ENCODE results near the gene ARL8B.
"Not testable (repeated sequence)": the region's sequence is repeated elsewhere in the genome, so short reads cannot be mapped to it uniquely, and the experiment has no call there.

ARL8B gene

DNA sequence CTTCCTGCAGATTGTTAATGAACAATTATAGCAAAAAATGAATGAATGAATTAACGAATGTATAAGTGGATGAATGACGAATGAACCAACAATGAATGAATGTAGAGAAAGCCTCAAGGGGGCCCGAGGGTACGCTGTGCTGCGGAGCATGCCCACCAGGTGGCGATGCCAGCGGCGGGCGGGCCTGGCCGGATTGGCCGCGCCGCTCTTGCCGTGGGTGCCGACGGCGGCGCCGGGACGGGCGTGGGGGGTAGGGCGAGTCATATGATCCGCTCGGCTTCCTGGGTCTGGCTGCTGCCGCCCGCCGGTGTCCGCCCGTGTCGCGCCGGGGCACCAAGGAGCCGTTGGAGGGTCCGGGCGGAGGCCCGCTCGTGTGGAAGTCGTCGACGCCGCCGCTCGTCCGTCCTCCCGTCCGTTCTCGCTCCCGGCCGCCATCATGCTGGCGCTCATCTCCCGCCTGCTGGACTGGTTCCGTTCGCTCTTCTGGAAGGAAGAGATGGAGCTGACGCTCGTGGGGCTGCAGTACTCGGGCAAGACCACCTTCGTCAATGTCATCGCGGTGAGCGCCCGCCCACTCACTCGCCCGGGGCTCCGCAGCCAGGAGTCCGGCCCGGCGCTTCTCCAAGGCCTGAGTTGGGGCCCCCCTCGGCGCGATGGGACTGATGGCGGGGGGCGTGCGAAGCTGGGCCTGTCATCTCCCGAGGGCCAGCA lies at the start of gene ARL8B:
ARL8B (plus strand) TSS at position 263 of the 711 bp plus-strand sequence; CDS start at position 437, 174 bp downstream.
- DNase-seq: peak; percentile 91

DNA sequence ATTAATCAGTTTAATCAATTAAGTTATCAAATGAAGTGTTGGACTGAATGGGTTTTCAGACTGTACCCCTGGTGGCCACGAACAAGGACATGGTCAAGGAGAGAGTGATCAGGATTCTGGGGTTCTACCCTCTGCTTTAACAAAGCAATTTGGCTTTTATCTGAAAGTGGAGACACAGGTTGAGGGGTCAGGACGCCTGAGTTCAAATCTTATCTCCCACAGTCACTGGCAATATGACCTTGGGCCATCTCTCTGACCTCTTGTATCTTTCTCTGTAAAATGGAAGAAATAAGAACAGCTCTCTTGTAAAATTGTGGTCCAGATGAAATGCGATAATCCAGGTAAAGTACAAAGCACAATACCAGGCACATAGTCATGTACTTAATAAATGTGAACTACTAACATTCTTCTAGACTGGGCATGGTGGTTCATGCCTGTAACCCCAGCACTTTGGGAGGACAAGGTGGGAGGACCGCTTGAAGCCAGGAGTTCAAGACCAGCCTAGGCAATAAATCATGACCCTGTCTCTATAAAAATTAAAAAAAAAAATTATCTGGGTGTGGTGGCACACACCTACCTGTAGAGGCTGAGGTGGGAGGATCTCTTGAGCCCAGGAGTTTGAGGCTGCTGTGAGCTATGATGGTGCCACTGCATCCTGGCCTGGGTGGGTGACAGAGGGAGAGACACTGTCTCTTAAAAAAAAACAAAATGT lies 48.6 kb upstream of the ARL8B start:
- no peak for DNase-seq

DNA sequence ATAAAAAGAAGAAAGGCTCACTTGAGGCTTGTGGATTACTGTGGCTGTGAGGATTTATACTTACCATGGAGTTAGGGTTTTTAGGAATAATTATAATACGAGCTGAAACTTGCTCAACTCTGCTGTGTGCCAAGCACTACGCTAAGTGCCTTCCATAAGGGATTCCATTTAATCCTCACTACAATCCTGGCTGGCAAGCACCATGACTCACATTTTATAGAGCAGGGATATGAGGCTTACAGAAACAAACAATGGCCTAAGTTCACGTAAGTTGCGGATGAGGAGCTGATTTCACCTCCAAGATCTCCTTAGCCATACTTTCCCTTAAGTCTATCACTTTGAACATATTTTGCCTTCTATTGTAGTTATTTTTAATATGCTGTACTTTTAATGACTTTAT lies 43.9 kb upstream of the ARL8B start:
- DNase-seq: no peak

DNA sequence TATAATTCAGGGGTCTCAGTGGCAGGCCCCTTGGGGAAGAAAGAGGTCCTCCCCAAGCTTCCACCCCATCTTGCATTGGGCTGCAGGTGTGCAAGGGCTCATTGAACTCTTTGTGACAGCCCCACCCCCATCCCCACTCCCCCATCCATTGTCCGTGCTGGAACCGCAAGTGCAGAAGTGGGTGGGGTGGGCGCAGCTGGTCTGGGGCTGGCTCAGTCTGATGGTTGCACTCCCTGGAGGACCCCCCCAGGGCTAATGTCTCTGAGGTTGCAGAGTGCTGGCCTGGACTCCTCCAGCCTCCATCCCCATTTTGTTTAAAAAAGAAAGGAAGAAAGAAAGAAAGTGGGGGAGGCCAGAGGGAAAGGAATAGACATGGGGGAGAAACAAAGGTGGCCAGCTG lies 42.3 kb upstream of the ARL8B start:
- no peak for DNase-seq

DNA sequence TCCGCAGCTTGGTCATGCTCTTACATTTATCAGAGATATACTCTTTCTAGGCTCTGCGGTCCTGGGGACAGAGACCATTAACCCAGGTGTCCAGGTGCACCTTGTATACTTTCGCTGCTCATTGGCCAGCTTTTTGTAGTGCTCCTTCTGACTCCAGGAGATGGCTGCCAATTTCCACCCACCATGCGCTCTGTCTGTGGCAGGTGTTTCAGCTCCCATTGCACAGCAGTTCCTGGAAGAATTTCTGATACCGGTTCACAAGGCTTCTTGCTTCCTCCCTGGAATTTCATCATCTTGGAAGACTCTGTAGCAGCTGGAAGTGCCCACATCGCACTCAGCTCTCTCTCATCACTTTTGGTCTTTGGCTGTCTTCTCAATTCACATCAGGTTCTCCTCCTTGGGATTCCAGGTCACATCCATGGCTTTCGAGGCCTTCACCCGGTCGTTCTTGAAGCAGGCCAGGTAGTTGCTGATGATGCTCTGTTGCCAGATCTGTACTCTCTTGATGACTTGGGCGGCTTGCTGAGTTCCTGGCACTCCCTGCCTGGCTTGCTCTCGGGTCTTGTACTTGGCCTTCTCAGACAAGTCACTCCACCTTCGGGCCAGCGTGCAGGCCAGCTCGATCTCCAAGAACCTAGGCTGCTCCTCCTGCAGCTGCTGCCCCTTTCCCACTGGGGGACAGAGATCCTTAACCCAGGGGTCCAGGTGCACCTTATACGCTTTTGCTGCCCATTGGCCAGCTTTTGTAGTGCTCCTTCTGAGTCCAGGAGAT lies 41.1 kb upstream of the ARL8B start:
- DNase-seq: no peak

DNA sequence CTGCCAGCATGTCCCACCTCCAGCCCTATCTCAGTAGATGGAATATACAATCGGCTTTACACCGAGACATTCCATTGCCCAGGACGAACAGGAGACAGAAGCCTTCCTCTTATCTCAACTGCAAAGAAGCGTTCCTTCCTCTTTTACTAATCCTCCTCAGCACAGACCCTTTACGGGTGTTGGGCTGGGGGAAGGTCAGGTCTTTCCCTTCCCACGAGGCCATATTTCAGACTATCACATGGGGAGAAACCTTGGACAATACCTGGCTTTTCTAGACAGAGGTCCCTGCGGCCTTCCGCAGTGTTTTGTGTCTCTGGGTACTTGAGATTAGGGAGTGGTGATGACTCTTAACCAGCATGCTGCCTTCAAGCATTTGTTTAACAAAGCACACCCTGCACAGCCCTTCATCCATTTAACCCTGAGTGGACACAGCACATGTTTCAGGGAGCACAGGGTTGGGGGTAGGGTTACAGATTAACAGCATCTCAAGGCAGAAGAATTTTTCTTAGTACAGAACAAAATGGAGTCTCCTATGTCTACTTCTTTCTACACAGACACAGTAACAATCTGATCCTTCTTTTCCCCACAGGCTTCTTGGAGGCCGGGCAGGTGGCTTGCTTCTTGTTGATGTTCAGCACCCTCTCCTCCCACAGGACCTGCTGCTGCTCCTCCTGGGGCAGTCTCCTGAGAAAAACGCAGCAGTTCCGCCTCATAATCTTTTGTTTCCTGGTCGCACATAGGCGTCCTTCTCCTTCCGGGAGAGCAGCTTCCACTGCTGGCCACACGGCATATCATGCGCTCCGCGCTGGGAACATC lies 39.9 kb upstream of the ARL8B start:
- DNase-seq: not testable (repeated sequence)

DNA sequence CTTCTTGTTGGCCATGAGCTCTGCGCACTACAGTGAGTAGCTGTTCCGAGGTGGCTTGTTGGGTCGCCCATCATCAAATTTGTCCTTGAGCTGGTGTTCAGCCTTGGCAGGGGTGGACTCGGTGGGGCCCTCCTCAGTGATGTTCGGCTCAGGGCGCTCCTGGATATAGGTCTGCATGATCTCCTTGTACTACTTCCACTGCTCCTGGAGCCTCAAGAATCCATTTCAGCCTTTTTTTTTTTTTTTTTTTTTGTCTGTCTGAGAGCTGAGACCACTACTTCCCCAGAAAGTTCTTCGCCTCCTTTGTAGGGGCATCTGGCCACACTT lies 39.3 kb upstream of the ARL8B start:
- no peak for DNase-seq

DNA sequence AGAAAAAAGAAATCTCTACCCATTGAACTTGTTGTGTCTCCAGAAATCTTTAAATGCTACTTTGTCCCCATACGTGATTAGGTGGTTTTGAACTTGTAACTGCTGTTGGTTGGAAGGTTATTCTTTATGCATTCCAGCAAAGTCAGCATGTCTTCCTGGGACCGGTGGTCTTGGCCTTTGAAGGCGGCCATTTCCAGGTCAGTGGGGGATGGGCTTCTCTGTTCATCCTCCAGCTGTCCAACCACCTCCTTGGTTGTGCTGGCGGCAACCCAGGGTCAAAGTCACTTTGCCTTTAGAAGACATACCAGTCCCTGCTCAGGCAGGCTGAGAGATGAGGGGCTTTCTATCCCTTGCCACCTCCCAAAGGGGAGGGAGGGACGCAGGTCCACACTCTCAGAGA lies 37.9 kb upstream of the ARL8B start:
- DNase-seq: no peak

DNA sequence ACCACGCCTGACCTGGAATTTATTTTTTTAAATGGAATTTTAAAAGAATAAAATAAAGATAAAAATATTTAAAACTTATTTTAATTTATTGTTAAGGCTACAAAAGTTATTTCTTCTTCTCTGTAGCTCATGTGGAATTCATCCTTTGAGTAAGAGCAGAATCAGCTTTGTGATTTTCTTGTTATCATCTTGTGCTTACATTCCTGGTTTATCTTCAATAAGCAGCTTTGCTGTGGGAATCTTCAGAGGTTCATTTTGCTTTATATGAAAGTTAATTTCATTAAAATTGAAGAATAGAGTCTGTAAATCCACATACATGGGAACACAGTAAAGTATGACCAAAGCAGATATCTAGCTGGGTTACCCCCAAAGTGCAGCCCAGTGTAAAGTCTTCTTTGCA lies 35.4 kb upstream of the ARL8B start:
- no peak for DNase-seq

DNA sequence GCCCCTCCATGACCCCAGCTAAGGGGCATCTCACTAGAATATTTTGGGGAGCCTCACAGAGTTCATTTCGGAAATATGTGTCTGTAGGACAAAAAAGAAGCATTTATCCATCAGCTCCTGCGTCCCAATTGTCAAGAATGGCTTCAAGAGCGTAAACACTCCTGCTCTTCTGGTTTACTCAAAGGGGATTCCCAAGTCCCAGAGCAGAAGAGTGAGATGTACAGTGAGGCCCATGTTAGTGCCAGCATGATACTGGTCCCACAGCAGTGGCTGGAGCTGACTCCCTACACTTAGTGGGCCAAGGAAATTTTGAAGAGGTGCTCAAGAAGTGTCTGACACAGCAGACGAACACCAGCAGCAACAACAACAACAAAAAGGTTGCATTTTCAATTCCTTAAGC lies 34.9 kb upstream of the ARL8B start:
- DNase-seq: no peak

DNA sequence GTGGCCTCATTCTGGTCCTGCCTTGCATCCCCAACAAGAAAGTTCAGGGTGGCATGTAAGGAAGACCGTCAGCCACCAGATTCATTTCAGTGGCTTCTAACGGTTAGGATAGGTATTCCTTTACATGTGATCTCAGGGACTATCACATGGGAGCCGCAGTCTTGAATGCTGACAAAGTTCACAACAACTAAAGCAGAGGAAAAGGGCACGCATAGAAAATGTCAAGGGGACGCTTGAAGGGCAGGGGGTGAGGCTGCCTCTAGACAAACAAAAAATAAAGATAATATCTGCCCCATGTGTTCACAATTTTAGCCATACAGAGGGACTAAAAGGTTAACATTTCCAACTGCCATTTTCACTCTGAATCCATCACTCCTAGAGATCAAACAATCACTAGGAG lies 31.9 kb upstream of the ARL8B start:
- DNase-seq: no peak

DNA sequence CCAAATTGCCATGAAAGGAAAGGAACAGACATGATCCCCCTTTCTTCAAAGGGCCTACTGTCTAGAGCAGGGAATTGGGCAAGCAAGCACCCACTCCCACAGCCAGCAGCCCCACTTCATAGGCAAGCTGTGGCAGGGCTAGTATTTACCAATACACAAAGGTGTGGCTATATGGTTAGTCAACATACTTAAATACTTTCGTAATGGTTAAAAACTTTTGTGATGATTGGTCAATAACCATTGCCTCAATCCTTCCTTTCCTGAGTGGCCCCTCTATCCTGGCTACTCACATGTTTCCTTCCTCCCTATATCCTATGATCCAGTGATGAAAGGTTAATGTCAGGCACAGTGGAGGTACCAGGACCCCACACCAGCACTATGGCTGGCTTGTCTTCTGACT lies 30.1 kb upstream of the ARL8B start:
- DNase-seq: no peak

DNA sequence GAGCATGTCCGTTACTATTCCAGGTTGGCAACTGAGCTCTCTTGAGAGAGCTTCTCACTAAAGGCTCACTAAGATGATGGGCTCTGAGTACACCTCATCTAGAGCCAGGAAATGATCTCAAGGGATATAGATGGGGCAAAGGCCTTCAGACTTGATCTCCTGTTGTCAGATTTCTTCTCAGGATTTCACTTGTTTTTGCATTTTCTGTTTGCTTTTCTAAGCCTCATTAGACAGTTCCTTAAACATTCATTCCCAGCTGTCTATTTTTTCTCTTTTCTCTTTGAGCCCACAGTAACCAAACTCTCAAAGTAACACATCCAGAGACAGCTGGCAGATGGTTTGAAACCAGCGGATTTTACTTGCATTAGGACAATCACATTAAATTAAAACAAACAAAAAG lies 28.4 kb upstream of the ARL8B start:
- no peak for DNase-seq

DNA sequence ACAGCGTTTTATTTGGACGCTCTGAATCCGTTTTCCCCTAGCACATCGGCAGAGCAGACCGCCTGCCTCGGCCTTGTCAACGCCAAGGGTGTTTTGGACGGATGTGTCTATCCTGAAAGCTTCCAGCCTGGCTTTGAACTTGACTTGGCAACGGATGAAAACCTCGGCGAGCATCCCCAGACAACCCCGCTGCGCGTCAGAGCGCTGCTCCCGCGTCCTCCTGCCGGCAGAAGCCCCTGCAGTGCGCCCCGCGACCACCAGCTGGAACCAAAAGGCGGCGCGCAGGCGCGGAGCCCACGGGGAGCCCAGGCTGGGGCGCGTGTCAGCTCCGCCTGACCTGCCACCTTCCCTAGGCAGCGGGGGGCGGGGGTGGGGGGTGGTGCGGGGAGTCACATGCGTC lies 26.2 kb upstream of the ARL8B start:
- DNase-seq: no peak

DNA sequence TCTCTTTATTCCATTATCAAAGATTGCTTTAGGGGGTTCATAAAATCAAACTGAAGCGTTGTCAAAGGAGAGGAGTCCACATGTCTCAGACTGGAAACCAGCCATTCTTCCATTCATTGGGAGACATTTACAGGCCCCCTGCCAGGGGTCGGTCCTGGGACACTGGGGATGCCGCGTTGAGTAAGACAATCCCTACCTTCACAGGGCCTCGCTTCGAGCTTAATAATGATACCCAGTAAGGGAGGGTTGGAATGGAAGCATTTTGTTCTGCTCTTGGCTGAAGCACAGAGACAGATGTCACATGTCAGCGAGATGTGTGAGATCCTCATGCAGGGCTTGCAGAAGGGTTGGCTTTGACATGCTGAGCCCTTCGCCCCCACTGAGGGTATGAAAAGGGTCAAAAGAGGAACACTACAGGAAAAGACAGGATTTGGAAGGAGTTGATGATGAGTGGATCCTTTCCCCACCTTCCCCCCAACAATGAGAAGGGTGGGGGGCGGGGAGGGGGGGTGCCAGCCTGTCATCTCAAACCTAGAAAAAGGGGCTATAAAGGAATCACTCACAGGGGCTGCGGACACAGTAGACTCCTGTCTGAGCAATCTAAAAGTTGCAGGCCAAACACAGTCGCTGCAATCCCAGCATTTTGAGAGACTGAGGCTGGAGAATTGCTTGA lies 25.6 kb upstream of the ARL8B start:
- DNase-seq: no peak

DNA sequence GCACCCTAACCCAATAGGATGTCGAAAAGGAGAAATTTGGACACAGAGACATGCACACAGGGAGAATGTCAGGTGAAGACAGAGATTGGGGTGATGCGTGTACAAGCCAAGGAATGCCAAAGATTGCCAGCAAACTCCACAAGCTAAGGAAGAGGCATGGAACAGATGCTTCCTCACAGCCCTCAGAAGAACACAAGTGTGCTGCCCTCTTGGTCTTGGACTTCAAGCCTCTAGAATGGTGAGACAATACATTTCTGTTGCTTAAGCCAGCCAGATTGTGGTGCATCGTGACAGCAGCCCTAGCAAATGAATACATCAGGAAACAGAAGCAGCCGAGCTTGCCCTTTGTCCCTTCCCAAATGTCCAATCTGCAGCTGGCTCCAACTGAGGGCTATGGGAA lies 23.7 kb upstream of the ARL8B start:
- DNase-seq: no peak

DNA sequence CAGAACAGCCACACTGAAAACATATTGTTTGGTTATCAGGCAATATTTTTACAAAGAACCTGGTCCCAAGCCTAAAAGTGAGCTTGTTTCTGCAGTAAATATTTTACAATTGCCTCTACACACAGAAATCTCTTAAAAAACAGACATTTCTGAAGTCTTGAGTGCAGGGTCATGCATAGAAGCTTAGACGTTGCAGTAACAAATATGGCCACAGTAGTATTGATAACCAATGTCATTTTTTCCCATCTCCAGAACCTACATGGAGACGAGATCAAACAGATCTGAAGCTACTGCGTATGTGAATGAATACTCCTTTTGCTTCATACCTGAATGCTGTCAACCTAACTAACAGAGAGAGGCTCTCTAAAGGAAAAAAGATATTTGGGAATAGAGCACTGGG lies 19.6 kb upstream of the ARL8B start:
- DNase-seq: no peak

DNA sequence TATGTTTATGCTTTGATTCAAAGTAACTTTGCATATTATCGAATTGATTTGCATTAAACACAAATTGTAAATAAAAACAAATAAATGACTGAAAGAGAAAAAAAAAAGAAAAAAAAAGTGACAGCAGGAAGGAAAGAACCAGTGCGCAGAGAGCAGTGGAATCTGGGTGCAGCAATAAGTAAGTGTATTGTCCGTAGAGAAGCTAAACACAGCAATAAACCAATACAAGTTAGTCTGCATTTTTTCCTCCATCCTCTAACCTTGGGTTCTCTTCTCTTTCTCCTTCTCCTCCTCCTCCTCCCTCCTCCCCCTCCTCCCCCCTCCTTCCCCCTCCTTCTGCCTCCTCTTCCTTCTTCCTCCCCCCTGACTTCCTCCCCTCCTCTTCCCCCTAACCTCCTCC lies 18.3 kb upstream of the ARL8B start:
- no peak for DNase-seq

DNA sequence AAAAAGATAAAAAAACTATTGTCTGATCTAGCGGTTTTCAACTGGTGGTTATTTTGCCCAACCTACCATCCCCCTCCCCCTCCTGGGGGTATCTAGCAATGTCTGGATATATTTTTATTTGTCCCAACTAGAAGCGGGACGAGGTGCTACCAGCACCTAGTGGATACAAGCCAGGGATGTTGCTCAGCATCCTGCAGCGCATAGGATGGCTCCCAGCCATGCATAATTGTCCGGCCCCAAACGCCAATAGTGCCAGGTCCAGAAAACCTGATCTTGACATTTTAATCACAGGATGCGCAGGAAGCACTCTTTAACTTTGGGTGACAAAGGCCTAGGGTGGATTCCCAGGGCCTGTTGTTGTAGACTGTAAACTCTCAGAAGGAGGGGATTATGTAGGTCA lies 17.0 kb upstream of the ARL8B start:
- no peak for DNase-seq

DNA sequence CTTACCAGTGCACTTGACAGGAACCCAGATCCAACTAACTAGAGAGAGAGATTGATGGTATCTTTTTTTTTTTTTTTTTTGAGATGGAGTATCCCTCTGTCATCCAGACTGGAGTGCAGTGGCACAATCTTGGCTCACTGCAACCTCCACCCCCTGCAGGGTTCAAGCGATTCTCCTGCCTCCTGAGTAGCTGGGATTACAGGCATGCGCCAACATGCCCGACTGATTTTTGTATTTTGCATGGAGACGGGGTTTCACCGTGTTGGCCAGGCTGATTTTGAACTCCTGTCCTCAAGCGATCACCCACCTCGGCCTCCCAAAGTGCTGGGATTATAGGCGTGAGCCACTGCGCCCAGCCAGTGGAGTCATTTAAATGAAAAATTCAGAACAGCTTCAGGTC lies 15.7 kb upstream of the ARL8B start:
- DNase-seq: not testable (repeated sequence)

DNA sequence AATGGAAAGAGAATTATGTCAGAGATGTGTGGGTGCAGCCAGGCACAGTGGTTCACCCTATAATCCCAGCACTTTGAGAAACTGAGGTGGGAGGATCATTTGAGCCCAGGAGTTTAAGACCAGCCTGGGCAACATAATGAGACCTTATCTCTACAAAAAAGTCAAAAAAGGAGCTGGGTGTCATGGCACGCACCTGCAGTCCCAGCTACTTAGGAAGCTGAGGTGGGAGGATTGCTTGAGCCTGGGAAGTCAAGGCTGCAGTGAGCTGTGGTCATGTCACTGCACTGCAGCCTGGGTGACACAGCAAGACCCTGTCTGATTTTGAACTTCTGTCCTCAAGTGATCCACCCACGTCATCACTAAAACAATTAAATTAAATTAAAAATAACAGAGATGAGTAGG lies 15.2 kb upstream of the ARL8B start:
- not testable (repeated sequence) for DNase-seq

DNA sequence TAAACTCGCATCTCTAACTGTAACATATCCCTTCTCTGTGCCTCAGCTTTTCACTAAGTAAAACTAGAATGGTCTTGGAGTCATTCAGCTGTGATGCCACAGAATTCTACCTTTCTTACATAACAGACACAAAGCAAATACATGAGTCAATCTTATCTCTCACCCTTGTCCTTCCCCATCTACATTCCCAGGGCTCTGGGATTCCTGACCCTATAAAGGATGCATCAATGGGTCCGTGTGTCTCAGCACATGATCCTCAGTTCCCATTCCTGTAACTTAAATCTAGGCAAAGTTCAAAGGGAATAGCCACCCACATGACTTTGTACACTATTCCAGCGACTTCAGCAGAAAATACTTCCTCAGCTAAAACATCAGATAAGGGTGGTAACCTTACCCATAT lies 11.8 kb upstream of the ARL8B start:
- no peak for DNase-seq

DNA sequence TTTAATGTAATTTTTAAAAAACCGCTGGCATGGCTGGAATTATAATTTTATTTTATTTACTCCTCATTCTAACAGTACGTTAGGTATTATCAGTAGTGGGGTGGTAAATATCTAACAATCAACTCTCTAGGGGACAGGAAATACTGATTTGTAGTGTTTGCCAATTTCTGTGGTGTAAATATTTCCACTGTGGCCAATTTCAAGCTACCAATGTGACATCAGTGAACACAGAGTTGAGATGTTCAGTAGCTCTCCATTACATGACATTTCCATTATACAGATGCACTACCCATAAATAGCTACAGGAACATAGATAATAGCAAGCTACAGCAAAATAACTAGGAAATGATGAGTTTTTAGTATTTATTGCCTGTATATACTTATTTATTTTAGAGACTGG lies 10.0 kb upstream of the ARL8B start:
- DNase-seq: no peak

All from CD4-positive, alpha-beta T cell treated with Interleukin-17A for 1 hour (primary cell).